Keratinocyte (primary cell): ENCODE results near the gene ZNF763. TPM values are rescaled to one million over a fixed set of nuclear protein-coding genes. Genes with fewer than 3 reads are reported as not detected.
A peak's percentile ranks its signal among the peaks of the same experiment; 100 is the strongest.

Experiments used
- DNase-seq: peaks from one replicate; pipeline ENCODE4 v3.0.0-alpha.2; 2011; ENCODE audit warnings: low read depth, missing footprints, low spot score
- FAIRE-seq: peaks from 2 replicates; lab custom pipeline; 2011; peaks lifted over from hg19 to GRCh38; lab: Jason Lieb, UNC
- H2AFZ ChIP-seq: 2 replicates; pipeline ENCODE4 v1.6.0; 2012; ENCODE audit warnings: low read length, control low read depth, inconsistent platforms; ENCODE audit not compliant: control insufficient read depth
- H3K27ac ChIP-seq: 2 replicates; pipeline ENCODE4 v1.5.1; 2011; ENCODE audit warnings: low read length; ENCODE audit not compliant: control insufficient read depth, insufficient read depth
- H3K27me3 ChIP-seq: 3 replicates; pipeline ENCODE4 v1.6.0; 2011; ENCODE audit warnings: low read length; ENCODE audit not compliant: control insufficient read depth, insufficient read depth; ENCODE audit errors: extremely low read depth
- H3K36me3 ChIP-seq, 2 experiments: 2 replicates in 1 of 2; 3 replicates in 1 of 2; pipeline ENCODE4 v1.5.1; 2011; ENCODE audit warnings: low read length in 2 of 2, mild to moderate bottlenecking in 1 of 2; ENCODE audit not compliant: control insufficient read depth in 2 of 2, insufficient read depth in 2 of 2; ENCODE audit errors: extremely low read depth in 1 of 2
- H3K4me1 ChIP-seq: 3 replicates; pipeline ENCODE4 v1.5.1; 2011; ENCODE audit warnings: low read length; ENCODE audit not compliant: control insufficient read depth, insufficient read depth; ENCODE audit errors: extremely low read depth
- H3K4me2 ChIP-seq: 3 replicates; pipeline ENCODE4 v1.6.0; 2011; ENCODE audit warnings: low read depth, low read length; ENCODE audit not compliant: control insufficient read depth, insufficient read depth; ENCODE audit errors: extremely low read depth
- H3K4me3 ChIP-seq, 3 experiments: fragments of 200-600 bp in 1 of 3; sonication (generic) in 1 of 3; 2 replicates in 2 of 3; 3 replicates in 1 of 3; pipeline ENCODE4 v1.5.1; 2011 to 2016; ENCODE audit warnings: low read length in 3 of 3, mild to moderate bottlenecking in 3 of 3, control low read depth in 2 of 3, inconsistent platforms in 1 of 3, low read depth in 1 of 3, mixed read lengths in 1 of 3, mixed run types in 1 of 3, moderate library complexity in 1 of 3; ENCODE audit not compliant: control insufficient read depth in 2 of 3, insufficient read depth in 2 of 3; ENCODE audit errors: extremely low read depth in 1 of 3
- H3K79me2 ChIP-seq: 2 replicates; pipeline ENCODE4 v1.6.0; 2012; ENCODE audit warnings: low read length; ENCODE audit not compliant: control insufficient read depth, insufficient read depth
- H3K9ac ChIP-seq: 3 replicates; pipeline ENCODE4 v1.6.0; 2011; ENCODE audit warnings: low read length; ENCODE audit not compliant: control insufficient read depth, insufficient read depth; ENCODE audit errors: extremely low read depth
- H3K9me1 ChIP-seq: 3 replicates; pipeline ENCODE4 v1.6.0; 2011; ENCODE audit warnings: low read length; ENCODE audit not compliant: control insufficient read depth, insufficient read depth; ENCODE audit errors: extremely low read depth
- H3K9me3 ChIP-seq: 2 replicates; pipeline ENCODE4 v1.5.1; 2012; ENCODE audit warnings: low read depth, low read length; ENCODE audit not compliant: control insufficient read depth
- H4K20me1 ChIP-seq: 3 replicates; pipeline ENCODE4 v1.6.0; 2011; ENCODE audit warnings: low read length; ENCODE audit not compliant: control insufficient read depth, insufficient read depth; ENCODE audit errors: extremely low read depth
- CTCF ChIP-seq, 3 experiments: IDR thresholded peaks in 1 of 3; conservative IDR thresholded peaks in 1 of 3; optimal IDR thresholded peaks in 1 of 3; 2 replicates in 2 of 3; 3 replicates in 1 of 3; pipeline versions ENCODE3 to v1.5.1; 2011; ENCODE audit warnings: low read length in 3 of 3, mild to moderate bottlenecking in 3 of 3, moderate library complexity in 2 of 3, control low read depth in 1 of 3, inconsistent platforms in 1 of 3; ENCODE audit not compliant: insufficient read depth in 2 of 3; ENCODE audit errors: extremely low read depth in 1 of 3
- EZH2 ChIP-seq: IDR thresholded peaks from one replicate; pipeline ENCODE4 v1.6.1; 2012; ENCODE audit warnings: inconsistent platforms, mild to moderate bottlenecking, low read length, moderate library complexity
- dilution Hi-C: fragments of 300-500 bp; cut with MboI; formaldehyde crosslinking; loops from one replicate; pipeline ENCODE4 v1.7.0; 2020; ENCODE audit warnings: low sequenced_read_pairs; ENCODE audit not compliant: extremely low pct_ligation_motif_present
- polyA plus RNA-seq, 5 experiments: library from polyadenylated mRNA; depleted of rRNA in 3 of 5; stranded (reverse) in 3 of 5; stranded (forward) in 1 of 5; unstranded in 1 of 5; fragments of >200 nt; gene quantifications; 1 replicate in 1 of 5; 2 replicates in 3 of 5; 3 replicates in 1 of 5; pipeline versions ENCODE4 v1.2.1 to v1.2.3, GENCODE V29; 2011 to 2012; ENCODE audit warnings: missing spikeins in 2 of 5, low read depth in 1 of 5, low replicate concordance in 1 of 5

ZNF763 gene
- polyA plus RNA-seq, 1 donor (not counting 4 experiments of a cell fraction or from before 2014, with no cell fraction given) = 2.3 TPM

DNA sequence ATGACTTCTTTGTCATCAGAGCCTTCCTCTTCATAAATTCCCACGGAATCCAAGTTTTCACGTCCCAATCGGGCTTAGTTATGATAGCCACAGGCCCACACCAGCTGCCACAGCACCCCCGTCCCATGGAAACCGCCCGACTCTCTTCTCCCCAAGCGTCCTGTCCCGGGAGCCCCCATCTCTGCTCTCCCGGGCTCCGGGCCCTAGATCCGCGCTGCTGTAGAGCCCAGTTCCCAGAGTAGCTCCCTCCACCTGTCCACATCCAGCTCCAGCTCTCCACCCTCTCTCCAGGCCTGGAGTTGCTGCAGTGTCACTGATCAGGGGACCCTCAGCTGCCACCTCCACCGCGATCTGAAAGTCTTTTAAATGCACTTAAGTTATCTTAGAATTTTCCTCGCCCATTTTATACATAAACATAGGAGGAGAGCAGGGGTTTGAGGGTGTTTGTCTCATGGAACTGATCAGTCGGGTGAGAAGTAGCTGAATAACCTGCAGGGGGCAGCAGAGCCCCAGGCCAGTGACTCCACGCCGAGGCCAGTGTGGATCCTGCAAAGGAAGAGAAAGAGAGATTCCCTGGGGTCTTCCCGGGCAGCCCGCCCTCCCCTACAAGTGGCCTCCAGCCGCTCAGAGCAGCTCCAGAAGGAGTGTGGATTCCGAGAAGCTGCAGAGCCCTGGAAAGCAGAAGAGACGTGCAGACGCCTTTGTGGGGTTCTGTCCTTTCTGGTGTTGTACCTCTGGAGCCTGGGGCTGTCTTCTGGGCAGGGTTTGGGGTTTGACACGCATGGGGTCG, 1.1 kb upstream of the ZNF763 start:
- Histone ChIP-seq H3K9ac (no peak overlapping the region), H3K4me1 (peaks cover 7% of the 10 kb centered on the region), H3K4me3 (no peak overlapping the region), H3K9me1 (no peaks in the 10 kb centered on the region), H3K4me2 (no peak overlapping the region), H3K27ac (no peak overlapping the region), H3K27me3 (no peaks in the 10 kb centered on the region), H4K20me1 (no peaks in the 10 kb centered on the region), H3K79me2 (no peaks in the 10 kb centered on the region), H3K36me3 (no peaks in the 10 kb centered on the region), H2AFZ (no peak overlapping the region), H3K9me3 (no peaks in the 10 kb centered on the region)
- no peak for TF ChIP-seq EZH2
- peak; percentile 64 to 81 (median 79) for TF ChIP-seq CTCF (optimal IDR thresholded peaks at IDR 0.05 in 1 of 3, IDR thresholded peaks at IDR 0.05 in 1 of 3, conservative IDR thresholded peaks at IDR 0.05 in 1 of 3; ENCODE audit: extremely low read depth in 1 of 3, insufficient read depth in 2 of 3, low read length in 3 of 3)
- dilution Hi-C loops = no loop called here
- FAIRE-seq (no peak), DNase-seq (no peak)

DNA sequence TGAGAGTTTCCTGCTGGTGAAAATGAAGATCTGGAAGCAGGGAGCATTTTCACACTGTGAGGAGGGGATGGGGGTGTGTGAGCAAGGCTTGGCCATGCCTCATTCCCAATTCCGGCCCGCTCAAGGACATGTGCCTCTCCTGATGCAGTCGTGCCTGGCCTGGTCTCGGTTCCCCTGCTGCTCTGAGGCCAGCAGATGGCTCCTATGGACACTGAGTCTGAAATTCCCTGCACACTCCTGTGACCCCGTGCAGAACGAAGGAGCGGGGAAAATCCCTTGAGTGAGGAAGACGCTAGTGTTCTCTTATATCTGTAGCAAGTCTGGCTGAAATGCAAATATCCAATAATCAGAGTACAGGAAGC, 363 bp upstream of the ZNF763 start:
- no peak overlapping the region for H3K27ac ChIP-seq
- no peaks in the 10 kb centered on the region for H3K9me1 ChIP-seq
- peaks cover 7% of the 10 kb centered on the region for H3K4me1 ChIP-seq
- no peaks in the 10 kb centered on the region for H3K36me3 ChIP-seq
- no peaks in the 10 kb centered on the region for H3K9me3 ChIP-seq
- H4K20me1 ChIP-seq = no peaks in the 10 kb centered on the region
- no peaks in the 10 kb centered on the region for H3K79me2 ChIP-seq
- peak in 2 of 3 experiments; percentile 16 to 27 for TF ChIP-seq CTCF (optimal IDR thresholded peaks at IDR 0.05 in 1 of 3, IDR thresholded peaks at IDR 0.05 in 1 of 3, conservative IDR thresholded peaks at IDR 0.05 in 1 of 3; ENCODE audit: extremely low read depth in 1 of 3, insufficient read depth in 2 of 3, low read length in 3 of 3)
- TF ChIP-seq EZH2 = no peak
- peak overlapping the region; percentile 59 for H3K4me2 ChIP-seq
- peak overlapping the region; percentile 80 for H2AFZ ChIP-seq
- dilution Hi-C loops = no loop called here
- DNase-seq (no peak), FAIRE-seq (no peak)
- H3K4me3 ChIP-seq = peak overlapping the region in 2 of 3 experiments; percentile 55 to 56
- H3K27me3 ChIP-seq = no peaks in the 10 kb centered on the region
- H3K9ac ChIP-seq = no peak overlapping the region
